ENCODE measurements around the gene RASGRF2.

GRCh38 chr5:81151546-81151945 lies 191.4 kb downstream of the RASGRF2 start:
- TF ChIP-seq FOXK2 (IDR thresholded peaks at IDR 0.05) (no peak), SP1 (IDR thresholded peaks at IDR 0.05) (no peak), L3MBTL2 (conservative IDR thresholded peaks at IDR 0.05) (no peak), CTBP1 (IDR thresholded peaks at IDR 0.05; ENCODE audit: borderline replicate concordance) (no peak), ELF4 (IDR thresholded peaks at IDR 0.05) (no peak)

All from HEK293T (cell line).